ENCODE results near the gene AMZ1. TPM values are rescaled to one million over a fixed set of nuclear protein-coding genes. Genes with fewer than 3 reads are reported as not detected.
"Not testable (repeated sequence)": the region's sequence is repeated elsewhere in the genome, so short reads cannot be mapped to it uniquely, and the experiment has no call there.

Gene AMZ1
- total RNA-seq, 1 experiment from 2014 or later = not detected

DNA sequence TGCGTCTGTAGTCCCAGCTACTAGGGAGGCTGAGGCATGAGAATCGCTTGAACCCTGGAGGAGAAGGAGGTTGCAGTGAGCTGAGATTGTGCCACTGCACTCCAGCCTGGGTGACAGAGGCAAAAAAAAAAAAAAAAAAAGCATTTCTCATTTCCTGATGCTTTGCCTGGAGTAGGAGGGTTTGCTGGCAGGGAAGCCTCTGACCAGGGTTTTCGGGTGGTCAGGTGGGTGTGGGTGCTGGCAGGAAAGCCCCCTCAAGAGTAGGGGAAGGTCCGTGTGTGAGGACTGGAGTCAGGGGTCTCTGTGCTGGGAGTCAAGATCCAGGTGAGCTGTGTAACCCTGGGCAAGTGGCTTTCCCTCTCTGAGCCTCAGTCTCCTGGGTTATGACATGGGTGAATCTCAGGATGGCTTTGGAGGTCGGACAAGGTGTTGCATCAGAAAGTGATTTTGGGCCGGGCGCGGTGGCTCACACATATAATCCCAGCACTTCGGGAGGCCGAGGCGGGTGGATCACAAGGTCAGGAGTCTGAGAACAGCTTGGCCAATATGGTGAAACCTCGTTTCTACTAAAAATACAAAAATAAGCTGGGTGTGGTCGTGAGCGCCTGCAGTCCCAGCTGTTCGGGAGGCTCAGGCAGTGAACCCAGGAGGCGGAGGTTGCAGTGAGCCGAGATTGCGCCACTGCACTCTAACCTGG is 3.2 kb downstream of the AMZ1 start:
- DNase-seq (ENCODE audit: low spot score) = no peak

DNA sequence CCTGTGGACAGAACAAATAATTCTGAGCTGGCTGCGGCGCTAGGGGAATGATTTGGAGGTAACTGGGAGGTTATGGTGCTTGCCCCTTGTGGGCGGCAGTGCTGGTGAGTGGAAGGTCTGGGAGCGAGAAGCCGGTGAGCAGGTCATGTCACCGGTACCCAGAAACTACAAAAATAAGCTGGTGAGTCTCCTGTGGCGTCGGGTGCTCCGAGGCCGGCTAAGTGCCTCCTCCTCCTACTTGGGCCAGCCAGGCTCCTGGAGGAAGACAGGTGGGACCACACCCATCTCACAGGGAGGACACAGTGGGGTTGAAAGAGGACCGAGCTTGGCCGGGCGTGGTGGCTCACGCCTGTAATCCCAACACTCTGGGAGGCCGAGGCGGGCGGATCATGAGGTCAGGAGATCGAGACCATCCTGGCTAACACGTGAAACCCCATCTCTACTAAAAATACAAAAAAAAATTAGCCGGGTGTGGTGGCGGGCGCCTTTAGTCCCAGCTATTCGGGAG is 4.0 kb downstream of the AMZ1 start:
- not testable (repeated sequence) for DNase-seq (ENCODE audit: low spot score)

DNA sequence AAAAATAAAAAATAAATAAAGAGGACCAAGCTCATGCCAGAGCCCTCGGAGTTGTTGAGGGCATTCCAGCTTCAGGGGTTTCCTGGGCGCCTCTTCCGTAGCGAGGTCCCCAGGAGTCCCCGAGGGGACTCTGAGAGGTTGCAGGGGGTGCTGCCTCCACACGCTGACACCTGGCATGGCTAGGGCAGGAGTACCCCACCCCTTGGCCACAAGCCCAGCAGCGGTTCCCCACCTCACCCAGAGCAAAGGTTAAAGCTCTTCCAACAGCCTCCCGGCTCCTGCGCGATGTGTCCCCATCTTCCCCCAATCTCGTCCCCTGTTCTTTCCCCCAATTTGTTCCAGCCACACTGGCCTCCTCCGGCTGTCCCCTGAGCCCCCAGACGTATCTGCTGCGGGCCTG is 4.5 kb downstream of the AMZ1 start:
- no peak for DNase-seq (ENCODE audit: low spot score)

DNA sequence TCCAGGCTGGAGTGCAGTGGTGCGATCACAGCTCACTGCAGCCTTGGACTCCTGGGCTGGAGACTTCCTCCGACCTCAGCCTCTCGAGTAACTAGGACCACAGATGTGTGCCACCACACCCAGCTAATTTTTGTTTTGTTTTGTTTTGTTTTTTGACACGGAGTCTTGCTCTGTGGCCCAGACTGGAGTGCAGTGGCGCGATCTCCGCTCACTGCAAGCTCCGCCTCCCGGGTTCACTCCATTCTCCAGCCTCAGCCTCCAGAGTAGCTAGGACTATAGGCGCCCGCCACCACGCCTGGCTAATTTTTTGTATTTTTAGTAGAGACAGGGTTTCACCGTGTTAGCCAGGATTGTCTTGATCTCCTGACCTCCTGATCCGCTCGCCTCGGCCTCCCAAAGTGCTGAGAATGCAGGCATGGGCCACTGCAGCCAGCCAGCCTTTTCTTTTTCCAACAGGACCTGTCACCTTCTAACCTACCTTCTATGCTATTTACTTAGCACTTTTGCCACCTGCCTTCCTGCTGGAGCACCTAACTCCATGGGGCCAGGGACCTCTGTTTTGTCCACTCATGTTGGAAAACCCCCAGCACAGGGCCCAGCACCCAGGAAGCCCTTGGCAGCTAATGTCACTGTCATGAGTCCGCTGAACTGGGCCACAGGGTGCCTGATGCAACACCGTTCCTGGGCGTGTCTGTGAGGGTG is 5.6 kb downstream of the AMZ1 start:
- DNase-seq (ENCODE audit: low spot score) = not testable (repeated sequence)

DNA sequence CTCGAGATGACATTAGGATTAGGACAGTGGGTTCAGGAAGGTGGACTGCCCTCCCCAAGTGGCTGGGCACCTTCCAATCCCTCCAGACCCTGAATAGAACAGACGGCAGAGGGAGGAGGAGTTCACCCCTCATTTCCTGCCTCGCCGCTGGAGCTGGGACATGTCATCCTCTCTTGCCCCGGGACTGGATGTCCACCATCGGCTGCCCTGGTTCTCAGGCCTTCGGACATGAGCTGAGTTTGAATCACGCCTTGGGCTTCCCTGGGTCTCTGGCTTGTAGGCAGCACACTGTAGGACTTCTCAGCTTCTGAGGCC is 6.1 kb downstream of the AMZ1 start:
- DNase-seq (ENCODE audit: low spot score) = not testable (repeated sequence)

DNA sequence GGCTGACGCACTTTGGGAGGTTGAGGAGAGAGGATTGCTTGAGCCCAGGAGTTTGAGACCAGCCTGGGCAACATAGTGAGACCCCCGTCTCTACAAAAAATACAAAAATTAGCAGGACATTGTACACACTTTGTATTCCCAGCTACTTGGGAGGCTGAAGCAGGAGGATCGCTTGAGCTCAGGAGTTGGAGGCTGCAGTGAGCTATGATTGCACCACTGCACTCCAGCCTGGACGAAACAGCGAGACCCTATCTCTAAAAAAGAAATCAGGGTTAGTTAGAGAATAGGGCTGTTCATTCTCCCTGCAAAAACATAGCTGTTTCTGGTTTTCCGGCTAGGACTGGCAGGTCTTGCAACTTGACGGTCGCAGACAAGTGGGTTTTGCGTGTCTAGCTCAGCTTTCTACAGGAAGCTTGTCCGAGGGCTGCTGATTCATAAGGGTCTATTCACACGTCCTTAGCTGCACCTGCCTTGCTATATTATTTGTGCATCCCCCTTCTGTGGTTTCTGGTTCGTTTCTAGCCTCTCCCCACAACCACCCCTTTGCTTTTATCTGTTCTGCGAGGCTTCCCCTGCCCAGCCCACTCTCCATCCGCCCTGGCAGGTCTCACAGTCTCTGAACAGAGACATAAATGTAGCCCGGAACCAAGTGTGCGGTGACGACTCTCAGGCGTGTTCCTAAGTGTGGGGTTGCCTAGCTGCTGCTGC is 10.7 kb downstream of the AMZ1 start:
- DNase-seq (ENCODE audit: low spot score) = no peak

DNA sequence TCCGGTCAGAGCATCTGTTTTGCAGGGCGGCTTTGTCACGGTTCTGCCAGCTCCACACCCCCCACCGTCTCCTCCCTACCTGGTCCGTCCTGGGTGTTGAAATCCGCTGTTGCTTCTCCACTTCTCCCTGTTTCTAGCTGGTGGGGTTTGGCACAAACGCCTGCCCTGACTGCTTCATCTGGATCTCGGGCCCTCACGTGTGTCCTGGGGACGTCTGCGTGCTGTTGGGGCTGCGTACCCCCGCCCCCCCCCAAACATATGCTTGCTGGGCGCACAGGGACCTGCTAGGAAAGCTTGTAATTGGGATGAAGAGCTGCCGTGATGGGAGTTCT is 11.3 kb downstream of the AMZ1 start:
- no peak for DNase-seq (ENCODE audit: low spot score)

DNA sequence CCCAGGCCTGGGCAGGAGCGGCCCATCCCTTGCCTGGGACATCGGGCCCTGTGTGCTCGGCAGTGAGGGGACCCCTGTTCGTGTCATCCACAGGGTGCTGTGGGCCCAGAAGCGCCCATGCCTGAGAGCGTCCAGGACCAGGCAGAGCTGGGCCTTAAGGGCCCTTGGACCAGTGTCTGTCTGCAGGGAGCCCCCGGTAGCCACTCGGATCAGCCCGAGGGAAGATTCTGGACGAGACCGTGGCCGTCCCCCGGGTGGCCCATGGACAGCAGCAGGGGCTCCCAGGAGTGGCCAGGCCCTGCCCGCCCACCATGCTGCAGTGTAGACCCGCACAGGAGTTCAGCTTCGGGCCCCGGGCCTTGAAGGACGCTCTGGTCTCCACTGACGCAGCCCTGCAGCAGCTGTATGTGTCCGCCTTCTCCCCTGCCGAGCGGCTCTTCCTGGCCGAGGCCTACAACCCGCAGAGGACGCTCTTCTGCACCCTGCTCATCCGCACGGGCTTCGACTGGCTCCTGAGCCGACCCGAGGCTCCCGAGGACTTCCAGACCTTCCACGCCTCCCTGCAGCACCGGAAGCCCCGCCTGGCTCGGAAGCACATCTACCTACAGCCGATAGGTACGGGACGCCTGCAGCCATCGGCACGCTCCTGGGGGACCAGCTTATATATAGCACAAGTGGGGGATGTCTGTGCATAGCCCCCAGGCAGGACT is 12.3 kb downstream of the AMZ1 start:
- DNase-seq (ENCODE audit: low spot score) = no peak

DNA sequence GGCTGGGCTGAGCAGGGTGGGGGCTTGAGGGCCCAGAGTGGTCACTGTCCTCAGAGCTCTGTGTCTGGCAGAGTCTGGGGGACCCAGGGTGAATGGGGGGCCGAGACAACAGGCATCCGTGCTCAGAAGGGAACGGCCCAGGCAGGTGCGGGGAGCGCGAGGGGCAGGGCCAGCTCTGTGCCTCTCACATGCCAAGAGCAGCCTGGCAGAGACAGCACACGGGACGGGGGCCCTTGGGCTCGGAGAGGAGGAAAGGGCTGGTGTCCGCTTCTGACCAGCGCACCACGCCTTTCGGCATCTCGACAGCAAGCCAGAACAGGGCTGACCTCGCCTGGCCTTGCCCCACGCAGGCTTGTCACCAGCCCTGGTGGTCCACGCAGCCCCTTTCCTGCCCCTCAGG is 13.4 kb downstream of the AMZ1 start:
- DNase-seq (ENCODE audit: low spot score) = no peak

DNA sequence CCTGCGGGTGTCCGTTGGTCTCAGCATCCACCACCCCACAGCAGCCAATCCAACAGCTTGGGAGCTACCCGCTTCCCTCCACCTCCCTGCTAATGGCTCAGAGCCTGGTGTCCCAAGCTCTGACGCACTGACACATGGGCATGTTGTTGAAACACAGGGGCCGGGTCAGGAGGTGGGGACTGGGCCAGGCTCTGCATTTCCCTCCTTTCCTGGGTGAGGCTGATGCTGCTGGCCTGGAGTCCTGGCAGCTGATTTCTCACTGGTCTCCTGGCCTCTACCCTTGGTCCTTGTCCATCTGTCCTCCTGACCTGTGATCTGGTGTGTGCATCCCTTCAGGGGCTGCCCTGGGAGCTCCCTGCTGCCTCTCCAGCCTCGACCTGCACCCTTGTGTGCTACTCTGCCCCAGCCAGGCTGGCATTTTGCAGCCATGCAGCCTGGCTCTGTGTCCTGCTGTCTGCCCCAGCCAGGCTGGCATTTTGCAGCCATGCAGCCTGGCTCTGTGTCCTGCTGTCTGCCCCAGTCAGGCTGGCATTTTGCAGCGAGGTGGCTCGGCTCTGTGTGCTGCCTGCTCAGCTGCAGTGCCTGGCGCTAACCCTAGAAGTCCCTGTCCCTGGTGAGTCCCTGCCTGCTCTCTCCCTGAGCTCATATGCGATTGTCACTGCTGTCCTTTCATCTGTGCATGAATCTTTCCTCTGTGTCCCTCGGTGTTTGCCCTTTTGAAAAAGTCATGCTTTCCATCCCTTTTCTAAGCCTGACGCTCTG is 14.0 kb downstream of the AMZ1 start:
- DNase-seq (ENCODE audit: low spot score) = no peak

DNA sequence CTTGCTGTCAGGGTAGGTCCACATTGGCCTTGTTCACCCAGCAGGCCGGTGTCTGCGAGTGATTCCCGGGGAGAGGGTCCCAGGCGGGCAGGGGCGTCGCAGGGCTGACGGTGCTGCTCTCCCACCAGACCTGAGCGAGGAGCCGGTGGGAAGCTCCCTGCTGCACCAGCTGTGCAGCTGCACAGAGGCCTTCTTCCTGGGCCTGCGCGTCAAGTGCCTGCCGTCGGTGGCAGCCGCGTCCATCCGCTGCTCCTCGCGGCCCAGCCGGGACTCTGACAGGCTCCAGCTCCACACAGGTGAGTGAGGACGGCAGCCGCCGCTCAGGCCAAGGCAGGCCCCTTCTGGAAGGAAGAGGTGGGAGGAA is 14.6 kb downstream of the AMZ1 start:
- no peak for DNase-seq (ENCODE audit: low spot score)

DNA sequence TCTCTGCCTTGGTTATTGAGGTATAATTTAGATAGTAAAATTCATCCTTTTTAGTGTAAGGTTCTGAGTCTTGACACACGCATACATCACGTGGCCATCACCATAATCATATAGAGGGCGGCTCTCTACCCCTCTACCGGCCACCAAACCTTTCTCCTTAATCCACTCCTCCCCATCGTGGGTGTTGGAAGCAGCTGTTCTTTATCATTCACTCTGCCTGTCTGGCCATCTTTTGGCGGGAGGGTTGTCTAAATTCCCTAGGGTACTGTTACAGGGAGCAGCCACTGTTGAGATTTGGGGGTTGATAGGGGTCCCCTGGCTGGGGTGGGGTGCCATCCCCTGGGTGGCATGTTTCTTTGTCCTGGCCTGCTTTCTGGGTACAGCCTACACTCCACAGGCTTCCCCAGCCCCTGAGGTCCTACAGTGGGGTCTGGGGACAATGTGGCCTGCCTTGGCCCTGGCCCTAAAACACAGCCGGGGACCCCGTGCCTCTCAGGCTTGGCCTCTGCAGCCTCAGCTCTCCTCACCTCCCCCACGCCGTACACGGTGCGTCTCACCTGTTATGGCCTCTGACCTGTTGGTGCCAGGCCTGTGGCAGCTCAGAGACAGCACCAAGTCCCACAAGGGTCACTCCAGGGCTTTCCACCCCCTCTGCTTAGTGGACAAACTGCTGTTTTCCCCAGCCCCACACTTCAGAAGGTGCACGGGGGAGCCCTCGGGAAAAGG is 17.5 kb downstream of the AMZ1 start:
- no peak for DNase-seq (ENCODE audit: low spot score)

DNA sequence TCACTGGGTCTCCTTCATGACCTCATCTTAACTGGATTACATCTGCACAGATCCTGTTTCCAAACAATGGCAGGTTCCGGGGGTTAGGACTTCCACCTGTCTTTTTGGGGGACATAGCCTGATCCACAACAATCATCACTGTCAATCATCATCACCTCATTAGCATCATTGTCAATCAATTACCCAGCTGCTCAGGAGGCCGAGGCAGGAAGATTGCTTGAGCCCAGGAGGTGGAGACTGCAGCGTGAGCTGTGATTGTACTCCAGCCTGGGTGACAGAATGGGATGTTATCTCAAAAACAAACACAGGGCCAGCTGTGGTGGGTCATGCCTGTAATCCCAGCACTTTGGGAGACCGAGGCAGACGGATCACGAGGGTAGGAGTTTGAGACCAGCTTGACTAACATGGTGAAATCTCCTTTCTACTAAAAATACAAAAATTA is 18.7 kb downstream of the AMZ1 start:
- no peak for DNase-seq (ENCODE audit: low spot score)

DNA sequence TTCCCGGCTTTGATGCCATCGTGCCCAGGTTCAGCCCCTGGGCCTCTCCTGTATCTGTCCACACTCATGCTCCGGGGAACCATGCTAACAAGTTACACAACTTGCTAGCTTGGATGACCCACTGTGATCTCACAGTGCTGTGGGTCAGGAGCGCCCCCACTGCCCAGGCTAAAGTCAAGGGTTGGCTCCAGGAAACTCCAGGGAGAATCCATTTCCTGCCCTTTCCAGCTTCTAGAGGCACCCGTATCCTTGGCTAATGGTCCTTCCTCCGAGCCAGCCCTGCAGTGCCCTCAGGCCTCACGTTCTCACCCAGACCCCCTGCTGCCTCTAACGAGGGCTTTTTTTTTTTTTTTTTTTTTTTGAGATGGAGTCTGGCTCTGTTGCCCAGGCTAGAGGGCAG is 19.5 kb downstream of the AMZ1 start:
- no peak for DNase-seq (ENCODE audit: low spot score)

DNA sequence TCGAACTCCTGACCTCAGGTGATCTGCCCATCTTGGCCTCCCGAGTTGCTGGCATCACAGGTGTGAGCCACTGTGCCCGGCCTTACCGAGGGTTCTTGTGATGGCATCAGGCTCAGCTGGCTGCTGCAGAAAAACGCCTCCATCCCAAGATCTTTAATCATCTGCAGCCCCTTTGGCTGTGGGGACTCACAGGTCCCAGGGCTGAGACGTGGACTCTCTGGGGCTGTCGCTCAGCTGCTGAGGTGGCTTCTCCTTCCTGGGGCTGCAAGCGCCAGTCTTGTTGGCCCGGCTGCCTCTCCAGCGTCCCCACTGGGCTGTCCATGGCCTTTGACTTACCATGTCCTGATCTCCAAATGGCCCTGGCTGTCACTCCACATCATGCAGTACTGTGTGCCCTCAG is 20.0 kb downstream of the AMZ1 start:
- no peak for DNase-seq (ENCODE audit: low spot score)

DNA sequence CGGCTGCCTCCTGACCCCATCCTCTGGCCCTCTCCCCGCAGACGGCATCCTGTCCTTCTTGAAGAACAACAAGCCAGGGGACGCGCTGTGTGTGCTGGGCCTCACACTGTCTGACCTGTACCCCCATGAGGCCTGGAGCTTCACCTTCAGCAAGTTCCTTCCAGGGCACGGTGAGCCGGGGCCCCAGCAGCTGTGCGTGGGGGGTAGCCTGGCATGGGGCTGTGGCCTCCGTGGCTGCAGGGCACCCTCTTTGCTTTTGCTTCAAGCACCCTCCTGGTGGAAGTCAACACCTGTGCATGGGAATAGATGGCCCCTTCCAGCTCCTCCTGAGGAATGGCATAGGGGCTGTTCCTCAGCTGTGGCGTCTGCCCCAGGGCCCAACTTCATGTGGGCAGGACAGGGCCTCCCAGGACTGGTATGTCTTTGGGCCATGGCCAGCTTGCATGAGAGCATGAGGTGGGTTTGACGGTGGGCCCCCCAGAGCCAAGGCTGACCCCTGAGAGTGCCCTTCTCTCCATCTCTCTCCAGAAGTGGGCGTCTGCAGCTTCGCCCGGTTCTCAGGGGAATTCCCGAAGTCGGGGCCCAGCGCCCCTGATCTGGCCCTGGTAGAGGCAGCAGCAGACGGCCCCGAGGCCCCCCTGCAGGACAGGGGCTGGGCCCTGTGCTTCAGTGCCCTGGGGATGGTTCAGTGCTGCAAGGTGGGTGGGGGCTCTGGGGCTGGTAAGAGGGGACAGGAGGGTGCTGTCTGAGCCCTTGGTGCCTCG is 20.7 kb downstream of the AMZ1 start:
- DNase-seq (ENCODE audit: low spot score) = no peak

DNA sequence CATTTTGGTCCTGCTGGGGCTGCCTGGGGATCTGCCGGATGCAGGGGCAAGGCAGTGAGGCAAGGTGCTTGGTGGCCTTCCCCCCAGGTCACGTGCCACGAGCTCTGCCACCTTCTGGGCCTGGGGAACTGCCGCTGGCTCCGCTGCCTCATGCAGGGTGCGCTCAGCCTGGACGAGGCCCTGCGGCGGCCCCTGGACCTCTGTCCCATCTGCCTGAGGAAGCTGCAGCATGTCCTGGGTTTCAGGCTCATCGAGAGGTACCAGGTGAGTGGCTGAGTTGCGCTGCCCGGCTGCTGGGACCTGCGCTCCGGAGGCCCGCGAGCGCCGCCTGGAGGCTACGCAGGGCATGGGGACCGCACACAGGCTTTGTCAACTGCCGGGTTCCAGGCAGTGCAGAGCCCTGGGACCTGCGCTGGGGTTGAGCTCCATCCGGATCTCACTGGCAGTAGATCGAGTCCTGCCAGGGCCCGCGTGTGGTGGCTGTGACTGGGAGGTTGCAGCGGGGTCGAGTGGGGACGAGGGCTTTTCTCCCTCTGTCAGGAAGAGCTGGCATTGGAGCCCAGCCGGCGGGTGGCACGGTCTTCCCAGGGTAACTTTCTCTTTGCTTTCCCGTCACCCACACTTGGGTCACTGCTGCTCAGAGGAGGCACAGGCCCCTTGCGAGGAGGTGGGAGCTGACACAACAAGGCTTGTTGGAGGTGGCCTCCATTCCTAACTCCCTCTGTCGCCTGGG is 21.7 kb downstream of the AMZ1 start:
- peak; percentile 86 for DNase-seq (ENCODE audit: low spot score)

DNA sequence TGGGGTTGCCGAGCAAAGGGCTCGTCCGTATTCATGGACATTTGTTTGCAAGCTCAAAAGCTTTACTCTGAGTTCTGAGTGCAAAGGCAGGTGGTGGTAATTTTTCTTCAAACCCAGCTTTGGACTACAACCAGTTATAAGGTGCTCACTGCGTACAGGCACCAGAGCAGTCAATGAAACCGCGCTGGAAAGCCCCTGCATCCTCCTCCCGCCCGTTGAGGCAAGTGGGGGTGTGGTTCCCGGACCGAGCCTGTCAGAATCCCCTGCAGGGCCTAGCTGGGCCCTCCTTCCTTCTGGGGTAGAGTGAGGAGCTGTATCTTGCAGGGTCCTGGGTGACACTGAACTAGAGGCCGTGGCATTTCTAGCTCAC is 22.3 kb downstream of the AMZ1 start:
- no peak for DNase-seq (ENCODE audit: low spot score)

DNA sequence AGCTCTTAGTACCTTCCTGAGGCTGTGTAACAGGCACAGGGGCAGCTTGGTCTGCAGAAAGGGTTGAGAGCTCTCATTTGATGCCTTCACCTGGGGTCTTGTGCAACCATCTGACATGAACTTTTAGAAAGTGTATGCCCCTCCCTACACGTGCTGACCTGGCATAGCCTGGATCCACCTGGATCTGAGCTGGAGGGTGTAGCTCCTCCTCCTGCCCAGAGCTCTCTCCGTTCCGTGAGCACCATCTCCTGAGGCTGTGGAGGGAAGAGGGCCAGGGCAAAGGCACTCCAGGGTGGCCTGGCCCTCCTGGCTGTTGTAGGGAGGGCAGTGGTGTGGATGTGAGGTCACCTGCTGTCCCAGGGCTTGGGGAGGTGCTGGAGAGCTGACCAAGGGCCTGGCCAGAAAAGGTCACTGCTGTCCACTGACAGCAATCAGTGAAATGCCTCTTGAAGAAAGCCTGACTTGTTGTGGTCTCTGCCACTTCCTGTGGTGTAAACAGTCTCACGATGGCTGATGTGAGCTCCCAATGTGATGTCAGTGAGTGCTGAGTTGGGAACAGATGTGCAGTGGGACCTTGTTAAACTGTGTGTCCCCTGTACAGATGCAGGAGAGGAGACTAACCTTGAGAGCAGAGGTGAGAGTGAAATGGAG is 23.0 kb downstream of the AMZ1 start:
- no peak for DNase-seq (ENCODE audit: low spot score)

Data from HT-29 (cell line).